Stimulated activated CD8-positive, alpha-beta memory T cell treated with anti-CD3 and anti-CD28 coated beads, Interleukin-12 subunit alpha, Interleukin-12 subunit beta, amount 100 ng/mL, for 24 hours (primary cell): ENCODE results near the gene SLC6A20.
A peak's percentile ranks its signal among the peaks of the same experiment; 100 is the strongest.

Experiments
- DNase-seq: peaks from one replicate; pipeline ENCODE4 v3.0.0-alpha.2; 2020; ENCODE audit errors: extremely low read depth

Gene SLC6A20

GRCh38 chr3:45795882-45796765 is at the start of gene SLC6A20:
TSS of gene SLC6A20 (minus strand) at chr3:45796536. CDS start at chr3:45796419, 117 bp downstream.
- DNase-seq, result no peak

DNA sequence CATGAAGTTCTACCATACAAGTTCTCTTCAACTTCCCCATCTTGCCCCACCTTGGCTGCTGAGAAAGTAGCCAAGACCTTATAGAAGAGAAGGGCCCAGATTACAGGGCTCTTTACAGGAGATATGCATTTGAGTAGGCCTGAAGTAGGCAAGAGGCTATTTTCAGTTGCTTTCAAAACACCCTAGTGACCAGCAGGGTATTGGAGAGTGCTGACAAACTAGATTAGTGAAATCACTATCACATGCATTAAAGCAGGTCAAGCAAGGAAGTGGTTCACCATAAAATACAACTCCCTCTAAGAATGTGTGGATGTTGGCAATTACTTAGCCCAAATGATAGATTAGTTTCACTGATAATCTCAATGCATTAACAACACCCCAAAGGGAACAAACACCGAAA is 48.3 kb upstream of the SLC6A20 start:
- DNase-seq, result no peak

DNA sequence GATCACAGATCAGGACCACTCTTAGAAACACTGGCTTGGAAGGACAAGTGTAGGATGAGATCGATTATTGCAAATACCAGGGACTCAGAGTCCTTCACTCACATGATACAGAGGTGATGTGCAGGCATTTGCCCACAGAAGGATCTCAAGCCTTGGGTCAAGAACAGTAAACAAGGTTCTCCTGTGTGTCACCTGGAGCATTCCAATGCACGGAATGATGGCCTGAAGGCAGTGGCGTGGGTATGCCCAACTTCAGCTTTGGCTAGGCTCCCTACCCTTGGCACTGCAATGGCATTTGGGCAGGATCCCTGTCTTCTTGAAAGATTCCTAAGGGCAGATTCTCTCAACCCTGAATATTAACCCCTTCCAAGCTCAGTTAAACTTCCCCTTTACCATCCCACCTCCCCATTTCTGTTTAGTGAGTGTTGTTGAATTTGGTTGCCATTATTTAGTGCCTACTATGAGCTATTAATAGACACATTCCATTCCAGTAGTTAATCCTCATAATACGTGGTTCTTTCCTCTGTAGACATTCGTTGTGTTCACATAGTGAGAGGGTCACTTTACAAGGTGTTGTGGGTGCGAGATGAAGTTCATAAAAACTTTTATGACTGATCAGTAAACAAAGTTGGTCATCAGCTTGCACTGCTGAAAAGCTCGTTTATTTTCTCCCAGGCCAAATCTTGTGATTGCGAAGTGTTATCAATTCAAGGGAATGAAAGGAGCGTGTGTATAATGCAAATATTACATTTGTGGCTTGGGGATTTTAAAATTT is 46.7 kb upstream of the SLC6A20 start:
- DNase-seq, result no peak

DNA sequence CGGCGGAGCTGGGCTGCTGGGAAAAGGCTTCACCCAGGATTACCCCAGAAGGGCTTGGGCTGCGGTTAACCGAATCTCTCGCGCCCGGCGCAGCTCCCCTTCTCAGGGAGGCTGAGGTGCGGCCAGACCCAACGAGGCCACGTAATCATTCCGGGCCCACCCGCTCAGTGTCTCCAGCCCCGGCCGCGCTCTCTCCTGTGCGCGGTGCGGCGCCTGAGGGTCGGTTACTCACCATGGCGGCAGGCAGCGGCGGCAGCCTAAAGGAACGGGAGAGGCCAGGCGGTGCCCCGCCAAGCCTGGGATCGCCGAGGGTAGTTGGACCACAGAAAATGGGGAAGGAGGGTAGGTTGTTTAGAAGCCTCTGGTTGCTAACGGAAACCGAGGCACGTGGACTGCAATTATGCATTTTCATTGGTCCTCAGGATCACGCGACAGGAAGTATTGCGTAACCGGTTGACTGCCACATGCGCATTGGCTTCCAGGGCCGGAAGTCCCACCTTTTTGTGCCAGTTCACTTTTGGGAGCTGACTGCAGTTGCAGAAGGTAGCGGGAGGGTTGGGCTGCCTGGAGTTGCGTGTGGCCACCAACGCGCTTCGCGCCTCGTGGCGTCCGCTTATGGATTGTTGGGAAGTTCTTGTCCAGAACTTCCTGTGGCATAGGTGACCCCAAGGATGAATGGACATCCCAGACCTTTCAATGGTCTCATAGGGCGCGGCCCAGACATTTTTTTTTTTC is 45.6 kb upstream of the SLC6A20 start, which contains the start of gene LZTFL1:
LZTFL1 (minus strand) TSS at position 363 of the 735 bp plus-strand sequence; CDS start at position 235, 128 bp downstream.
- DNase-seq, result peak; percentile 72

DNA sequence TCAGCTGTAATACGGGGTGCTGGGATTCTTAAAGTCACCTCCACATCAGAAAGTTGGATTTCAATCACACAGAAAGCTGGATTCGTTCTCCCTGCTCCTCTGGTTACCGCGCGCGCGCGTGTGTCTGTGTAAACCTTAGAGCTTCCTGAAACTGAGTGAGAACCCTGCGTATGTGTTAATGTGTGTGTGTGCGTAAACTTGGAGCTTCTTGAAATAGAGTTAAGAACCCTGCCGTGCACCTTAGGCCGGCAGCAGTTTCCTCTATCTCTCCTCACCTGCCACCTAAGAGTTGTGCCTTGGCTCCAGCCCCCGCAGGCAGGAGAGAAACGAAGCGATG is 45.1 kb upstream of the SLC6A20 start:
- no peak for DNase-seq

DNA sequence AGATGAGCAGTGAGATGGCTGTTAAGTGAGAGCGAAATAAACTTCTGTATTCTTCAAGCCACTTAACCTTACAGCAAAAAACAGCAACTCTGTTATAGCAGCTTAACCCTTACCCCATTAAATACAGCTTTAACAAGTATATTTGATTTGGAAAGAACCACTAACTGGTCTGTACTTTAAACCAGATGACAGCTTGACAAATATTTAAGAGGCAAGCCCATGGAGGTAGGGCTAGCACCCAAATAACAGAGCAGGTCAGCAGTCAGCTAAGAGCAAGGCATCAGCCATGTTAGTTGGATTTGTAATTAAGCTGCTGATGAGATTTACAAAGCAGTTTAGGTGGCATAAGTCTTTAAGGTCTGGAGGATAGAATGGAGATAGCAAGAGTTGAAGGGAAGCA is 42.1 kb upstream of the SLC6A20 start:
- DNase-seq, result no peak

DNA sequence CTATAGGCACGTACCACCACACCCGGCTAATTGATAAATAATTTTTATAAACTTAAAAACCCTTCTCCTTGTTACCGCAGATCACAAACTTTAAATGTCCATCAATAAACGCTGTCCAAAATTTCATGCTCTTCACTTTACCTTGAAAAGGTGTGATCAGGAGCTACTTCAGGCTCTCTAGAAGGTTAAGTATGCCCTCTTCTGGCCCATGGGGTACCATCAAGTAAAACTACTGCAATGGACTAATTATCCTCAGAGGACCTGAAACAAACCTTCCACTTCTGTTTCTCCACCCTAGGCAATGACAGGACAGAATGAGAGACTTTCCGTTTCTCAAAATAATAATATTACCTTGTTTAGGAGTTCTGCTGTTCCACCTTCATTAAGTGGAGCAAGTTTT is 36.4 kb upstream of the SLC6A20 start:
- DNase-seq, result no peak

- no peak for DNase-seq
Observed at GRCh38 chr3:45830121-45830520, 33.8 kb upstream of the SLC6A20 start.

DNA sequence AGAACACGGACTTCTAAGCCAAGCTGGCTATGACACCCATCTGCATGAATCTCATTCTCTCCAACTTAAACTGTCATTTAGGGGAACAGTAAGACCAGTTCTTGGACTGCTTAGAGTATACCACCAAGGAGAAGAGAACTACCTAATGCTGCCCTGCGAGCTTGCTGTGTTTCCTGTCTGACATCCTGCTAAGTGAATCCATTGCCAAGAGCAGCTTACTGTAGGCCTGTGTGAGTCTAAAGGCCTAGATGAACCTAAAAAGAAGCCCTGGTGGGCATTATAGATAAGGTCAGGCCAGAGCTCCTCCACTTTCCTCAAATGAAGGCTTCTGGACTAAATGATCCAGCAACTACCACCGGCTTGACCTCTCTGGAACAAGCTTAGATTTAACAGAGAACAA is 30.6 kb upstream of the SLC6A20 start:
- no peak for DNase-seq

DNA sequence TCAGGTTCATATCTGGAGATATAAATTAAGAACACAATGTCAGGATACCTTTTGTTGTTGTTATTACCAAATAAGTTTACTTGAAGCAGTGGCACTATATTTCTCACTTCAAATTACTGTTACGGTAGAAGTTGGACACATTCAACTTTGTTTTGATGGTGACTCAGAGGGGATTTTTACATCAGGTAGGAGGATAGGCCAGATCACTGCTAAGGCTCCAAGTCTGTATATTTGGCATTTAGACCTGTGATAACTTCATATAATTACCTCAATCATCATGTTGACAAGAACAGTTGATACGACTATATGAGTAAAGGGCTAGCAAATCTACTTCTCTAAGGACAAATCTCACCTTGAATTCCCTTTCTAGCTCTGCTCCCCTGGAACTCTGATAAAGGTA is 30.0 kb upstream of the SLC6A20 start:
- DNase-seq, result no peak

DNA sequence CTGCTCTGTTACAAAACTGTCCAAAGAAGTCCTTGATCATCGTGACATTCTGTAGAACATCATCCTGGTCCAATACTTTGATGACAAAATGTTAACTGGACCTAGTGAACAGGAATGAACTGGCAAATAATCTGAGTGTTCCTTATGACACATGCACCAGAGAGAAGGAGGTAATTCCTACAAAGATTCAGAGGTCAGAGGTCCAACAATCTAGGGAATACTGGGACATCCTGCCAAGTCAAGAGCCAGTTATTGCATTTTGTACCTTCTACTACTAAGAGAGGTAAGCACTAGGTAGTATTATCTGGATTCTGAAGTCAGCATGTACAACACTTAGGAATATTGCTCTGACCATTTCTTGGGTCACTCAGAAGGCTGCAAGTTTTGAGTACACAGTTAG is 24.8 kb upstream of the SLC6A20 start:
- no peak for DNase-seq

DNA sequence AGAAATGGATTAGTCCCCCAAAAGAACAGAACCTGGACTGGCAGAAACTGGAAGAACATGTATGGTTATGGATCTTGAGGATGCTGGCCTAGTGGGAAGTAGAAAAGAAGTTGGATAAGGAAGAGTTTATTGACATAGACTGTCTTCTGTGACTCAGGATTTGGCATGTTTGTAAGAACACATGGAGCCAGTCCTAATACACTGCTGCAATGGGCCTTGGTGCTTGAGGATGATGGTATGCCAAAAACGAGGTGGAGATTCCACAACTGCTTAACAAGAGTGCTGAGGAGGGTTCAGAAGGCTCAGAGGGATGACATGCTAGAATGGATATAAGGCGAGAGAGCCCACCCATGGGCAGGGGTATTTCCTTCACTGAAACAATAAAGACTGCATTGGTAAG is 23.2 kb upstream of the SLC6A20 start:
- DNase-seq, result no peak

GRCh38 chr3:45817831-45818522 is 21.6 kb upstream of the SLC6A20 start:
- no peak for DNase-seq

- no peak for DNase-seq
Observed at GRCh38 chr3:45816544-45816943, 20.2 kb upstream of the SLC6A20 start.

DNA sequence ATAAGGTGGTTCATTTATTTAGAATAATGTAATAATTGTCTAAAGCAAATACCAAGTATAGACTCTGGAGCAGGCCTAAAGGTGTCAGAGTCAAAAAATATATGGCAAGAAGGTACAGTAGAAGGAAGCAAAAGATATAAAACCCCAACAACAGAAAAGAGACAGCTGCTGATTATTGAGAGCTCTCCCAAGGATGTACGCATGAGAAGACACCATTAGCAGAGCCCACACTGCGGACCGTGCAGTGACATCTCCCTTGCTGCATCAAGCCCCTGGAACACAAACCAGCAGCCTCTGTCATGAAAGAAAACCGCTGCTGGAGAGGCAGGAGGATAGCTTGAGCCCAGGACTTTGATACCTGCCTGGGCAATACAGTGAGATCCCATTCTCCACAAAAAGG is 18.0 kb upstream of the SLC6A20 start:
- no peak for DNase-seq

GRCh38 chr3:45807681-45808540 is 11.6 kb upstream of the SLC6A20 start:
- no peak for DNase-seq

GRCh38 chr3:45807133-45807532 is 10.8 kb upstream of the SLC6A20 start:
- DNase-seq, result no peak

- DNase-seq, result no peak
Observed at GRCh38 chr3:45806072-45806471, 9.7 kb upstream of the SLC6A20 start.

GRCh38 chr3:45803252-45803935 is 7.1 kb upstream of the SLC6A20 start:
- DNase-seq, result no peak

GRCh38 chr3:45802146-45802545 is 5.8 kb upstream of the SLC6A20 start:
- no peak for DNase-seq
